Activated CD4-positive, alpha-beta T cell treated with anti-CD3 and anti-CD28 coated beads, Interleukin-2, amount 10 ng/mL, durations not matched to agents 7 days and 5 days (primary cell): ENCODE results near the gene SMAD1. TPM values are rescaled to one million over a fixed set of nuclear protein-coding genes. Genes with fewer than 3 reads are reported as not detected.

Experiments
- CTCF ChIA-PET: fragments of 350-600 bp; sonication (Branson Sonifier 250); formaldehyde crosslinking; loops from one replicate; lab custom pipeline; 2021; ENCODE audit warnings: antibody characterized with exemption; lab: Charles Lee
- POLR2A ChIA-PET: fragments of 350-600 bp; sonication (Branson Sonifier 250); formaldehyde crosslinking; loops from one replicate; lab custom pipeline; 2021; ENCODE audit warnings: antibody characterized with exemption; lab: Charles Lee
- DNase-seq: peaks from one replicate; pipeline ENCODE4 v3.0.0-alpha.2; 2020
- H3K27ac Mint-ChIP-seq: one replicate; pipeline ENCODE4 v1.8.0; 2021; ENCODE audit warnings: mild to moderate bottlenecking, moderate library complexity, mixed read lengths
- H3K27me3 Mint-ChIP-seq: one replicate; pipeline ENCODE4 v1.8.0; 2021; ENCODE audit warnings: mixed read lengths
- H3K36me3 Mint-ChIP-seq: one replicate; pipeline ENCODE4 v1.8.0; 2021; ENCODE audit warnings: low read depth, mixed read lengths
- H3K4me1 Mint-ChIP-seq: one replicate; pipeline ENCODE4 v1.8.0; 2021; ENCODE audit warnings: mixed read lengths
- H3K4me3 Mint-ChIP-seq: one replicate; pipeline ENCODE4 v1.8.0; 2021; ENCODE audit warnings: mild to moderate bottlenecking, moderate library complexity, mixed read lengths
- H3K9me3 Mint-ChIP-seq: one replicate; pipeline ENCODE4 v1.8.0; 2021; ENCODE audit warnings: mixed read lengths
- total RNA-seq, 2 experiments: library from RNA; stranded (reverse); gene quantifications; one replicate each; pipeline ENCODE4 v1.2.3, GENCODE V29; 2021

SMAD1 gene
- total RNA-seq, 2 experiments from 2014 or later = 12.0 to 12.7 TPM

DNA sequence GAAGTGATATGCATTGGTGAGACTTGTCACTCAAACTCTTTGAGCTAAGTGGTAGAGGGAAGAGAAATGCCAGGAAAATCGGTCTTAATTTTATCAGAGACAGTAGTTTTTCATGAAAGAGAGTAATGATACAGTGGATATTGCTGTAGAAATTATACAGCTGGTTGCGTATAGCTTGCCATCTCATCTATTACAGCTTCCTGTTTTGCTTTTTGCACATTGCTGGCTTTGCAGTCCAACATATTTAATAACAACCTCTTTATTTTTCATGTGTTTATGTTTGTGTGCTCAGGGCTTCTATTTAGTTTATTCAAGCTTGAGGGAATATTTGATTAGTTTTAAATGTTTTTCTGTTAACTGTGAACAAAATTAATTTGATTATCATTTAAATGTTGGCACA lies 11.5 kb downstream of the SMAD1 start:
- Mint-ChIP-seq H3K27me3 (no peaks in the 10 kb centered on the region), H3K4me3 (no peak overlapping the region), H3K36me3 (no peaks in the 10 kb centered on the region), H3K4me1 (no peaks in the 10 kb centered on the region), H3K9me3 (no peaks in the 10 kb centered on the region), H3K27ac (no peak overlapping the region)
- ChIA-PET POLR2A (no interaction called here), CTCF (no interaction called here)
- no peak for DNase-seq

DNA sequence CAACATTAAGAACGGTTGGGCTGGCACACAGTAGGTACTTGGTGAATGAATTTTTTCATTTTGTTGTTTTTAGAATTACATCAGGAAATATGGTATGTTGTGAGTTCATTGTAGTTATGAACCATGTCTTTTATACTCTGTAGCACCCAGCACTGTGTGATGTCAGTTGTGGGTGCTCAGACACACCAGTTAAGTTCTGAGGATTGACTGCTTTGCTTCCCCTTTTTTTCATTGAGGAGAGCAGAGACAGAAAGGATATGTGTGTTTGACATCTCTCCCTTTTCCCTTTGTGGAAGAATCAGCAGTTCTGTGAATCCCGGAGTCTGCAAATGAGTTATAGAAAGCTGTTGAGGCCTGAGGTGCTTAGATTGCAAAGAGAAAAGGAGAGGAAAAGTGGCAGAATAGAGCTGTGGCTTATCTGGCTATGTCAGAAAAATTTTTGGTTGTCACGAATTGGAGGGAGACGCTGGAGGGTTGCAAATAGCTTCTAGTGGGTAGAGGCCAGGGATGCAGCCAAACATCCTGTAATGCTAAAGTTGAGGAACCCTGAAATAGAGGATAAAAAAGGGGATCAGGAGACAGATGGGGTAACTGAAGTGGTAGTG lies 13.1 kb downstream of the SMAD1 start:
- Mint-ChIP-seq H3K27me3 (no peaks in the 10 kb centered on the region), H3K36me3 (no peaks in the 10 kb centered on the region), H3K9me3 (no peaks in the 10 kb centered on the region), H3K4me1 (peaks cover 2% of the 10 kb centered on the region), H3K27ac (no peak overlapping the region), H3K4me3 (no peak overlapping the region)
- no peak for DNase-seq
- CTCF ChIA-PET = no interaction called here
- POLR2A ChIA-PET = no interaction called here

DNA sequence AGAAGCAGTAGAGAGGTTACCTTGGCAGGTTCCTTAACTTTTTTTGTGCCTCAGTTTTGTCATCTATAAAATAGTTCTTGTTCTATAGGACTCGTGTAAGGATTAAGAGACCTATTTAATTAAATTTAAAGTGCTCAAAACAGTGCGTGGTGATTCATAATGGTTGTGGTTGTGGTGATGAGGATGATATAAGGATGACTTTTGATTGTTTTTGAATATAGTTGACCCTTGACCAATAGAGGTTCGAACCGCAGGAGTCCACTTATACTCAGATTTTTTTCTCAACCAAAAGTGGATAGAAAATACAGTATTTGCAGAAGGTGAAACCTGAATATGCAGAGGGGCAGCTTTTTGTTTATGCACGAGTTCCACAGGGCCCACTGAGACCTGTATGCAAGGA lies 14.6 kb downstream of the SMAD1 start:
- H3K36me3 Mint-ChIP-seq = no peaks in the 10 kb centered on the region
- POLR2A ChIA-PET = no interaction called here
- DNase-seq = no peak
- CTCF ChIA-PET = interaction anchor here (0.6 kb wide), 1 partner anchor 17 kb away, joined by 3 read pairs; no protein-coding TSS in a partner anchor
- H3K4me1 Mint-ChIP-seq = peaks cover 7% of the 10 kb centered on the region
- H3K4me3 Mint-ChIP-seq = no peak overlapping the region
- no peaks in the 10 kb centered on the region for H3K9me3 Mint-ChIP-seq
- H3K27ac Mint-ChIP-seq = no peak overlapping the region
- no peaks in the 10 kb centered on the region for H3K27me3 Mint-ChIP-seq

DNA sequence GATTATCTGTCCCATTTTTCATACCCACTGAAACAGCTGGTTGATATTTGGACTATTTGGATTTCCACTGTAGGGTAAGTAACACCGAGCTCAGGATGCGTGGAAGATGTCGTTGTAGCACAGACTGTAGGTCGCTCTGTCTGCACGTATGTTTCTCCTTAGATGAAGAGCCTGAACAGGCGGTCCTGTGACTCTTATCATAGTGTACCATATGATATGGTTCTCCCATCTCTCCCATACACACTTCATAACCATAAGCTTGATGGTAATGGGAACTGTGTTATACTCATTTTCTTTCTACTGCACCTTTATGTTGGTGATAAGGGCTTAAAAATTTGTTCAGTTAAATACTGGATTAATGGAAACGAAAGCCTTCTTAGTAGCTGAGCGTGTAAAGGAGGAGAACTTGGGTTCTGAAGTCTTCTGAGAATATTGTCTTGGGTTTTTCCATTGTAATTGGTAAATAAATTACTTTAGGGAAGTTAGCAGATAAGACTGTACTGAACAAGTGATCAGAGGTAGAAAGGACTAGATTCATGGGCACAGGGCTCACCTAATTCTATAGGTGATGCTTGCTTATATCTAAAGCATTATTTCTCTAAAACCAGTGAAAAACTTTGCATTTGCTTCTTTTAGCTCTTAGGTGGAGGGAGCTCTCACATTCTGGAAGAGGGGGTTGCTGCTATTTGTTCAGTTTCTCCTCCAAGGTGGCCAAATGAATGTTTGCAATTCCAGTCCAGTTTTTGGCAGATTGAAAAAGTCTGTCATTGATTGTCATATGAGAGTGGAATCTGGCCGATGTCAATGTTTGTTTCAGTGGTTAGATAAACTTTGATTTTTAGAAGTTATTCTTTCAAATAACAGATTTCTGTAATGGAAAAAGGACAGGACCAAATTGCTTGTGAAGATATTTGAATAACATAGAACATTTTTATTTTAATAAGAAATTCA lies 15.8 kb downstream of the SMAD1 start:
- peaks cover 8% of the 10 kb centered on the region for H3K4me1 Mint-ChIP-seq
- H3K4me3 Mint-ChIP-seq = no peak overlapping the region
- ChIA-PET CTCF (no interaction called here), POLR2A (no interaction called here)
- no peaks in the 10 kb centered on the region for H3K27me3 Mint-ChIP-seq
- no peaks in the 10 kb centered on the region for H3K9me3 Mint-ChIP-seq
- H3K36me3 Mint-ChIP-seq = no peaks in the 10 kb centered on the region
- DNase-seq = no peak
- no peak overlapping the region for H3K27ac Mint-ChIP-seq

DNA sequence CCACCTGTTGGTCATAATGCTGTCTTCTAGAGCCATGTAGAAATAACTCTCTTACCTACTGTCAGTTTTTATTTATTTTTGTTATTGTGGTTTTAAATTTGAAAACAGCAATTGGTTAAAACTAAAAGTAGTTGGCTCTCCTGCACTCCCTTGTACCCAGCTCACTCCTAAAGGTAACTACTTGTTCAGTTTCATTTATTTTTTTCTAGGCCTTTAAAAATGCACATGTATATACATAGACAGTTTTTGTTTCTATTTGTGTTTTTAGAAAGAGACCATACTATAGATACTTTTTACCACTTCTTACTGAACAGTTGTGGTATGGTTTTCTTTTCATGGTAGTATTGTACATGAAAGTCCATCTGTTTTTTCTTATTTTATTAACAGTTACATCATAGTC lies 16.8 kb downstream of the SMAD1 start:
- peaks cover 15% of the 10 kb centered on the region for H3K4me1 Mint-ChIP-seq
- DNase-seq = no peak
- H3K36me3 Mint-ChIP-seq = no peaks in the 10 kb centered on the region
- CTCF ChIA-PET = no interaction called here
- H3K27me3 Mint-ChIP-seq = no peaks in the 10 kb centered on the region
- no peaks in the 10 kb centered on the region for H3K9me3 Mint-ChIP-seq
- no peak overlapping the region for H3K4me3 Mint-ChIP-seq
- no peak overlapping the region for H3K27ac Mint-ChIP-seq
- POLR2A ChIA-PET = no interaction called here

DNA sequence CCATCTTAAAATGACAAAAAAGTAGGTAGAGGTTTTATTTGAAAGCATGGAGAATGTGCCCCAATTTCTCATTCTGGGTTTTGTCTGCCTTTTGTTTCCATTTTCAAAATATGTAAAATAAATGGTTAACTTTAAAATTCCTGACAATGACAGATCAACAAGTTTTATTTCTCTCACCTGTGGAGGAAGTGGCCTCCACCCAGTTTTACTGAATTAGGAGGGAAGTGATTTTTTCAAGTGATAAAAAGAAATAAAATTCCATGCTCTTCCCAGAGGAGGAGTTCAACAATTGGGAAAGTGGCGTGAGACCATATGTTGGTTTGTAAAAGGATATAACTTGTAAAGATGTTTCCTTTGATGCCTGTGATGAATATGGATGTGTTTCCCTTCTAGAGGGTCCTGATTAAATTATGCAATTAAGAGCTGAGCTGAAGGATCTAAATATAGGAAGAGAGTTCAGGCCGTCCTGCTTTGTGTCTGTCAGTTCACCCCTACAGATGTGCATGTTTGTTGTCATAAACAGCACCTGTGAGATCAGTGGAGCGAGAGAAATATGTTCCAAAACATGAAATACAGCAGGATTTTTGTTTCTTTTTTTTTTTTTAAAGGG lies 19.5 kb downstream of the SMAD1 start:
- Mint-ChIP-seq H3K9me3 (no peaks in the 10 kb centered on the region), H3K4me1 (peaks cover 15% of the 10 kb centered on the region), H3K27ac (no peak overlapping the region), H3K27me3 (no peaks in the 10 kb centered on the region), H3K36me3 (no peaks in the 10 kb centered on the region), H3K4me3 (no peak overlapping the region)
- DNase-seq = no peak
- POLR2A ChIA-PET = no interaction called here
- CTCF ChIA-PET = no interaction called here

DNA sequence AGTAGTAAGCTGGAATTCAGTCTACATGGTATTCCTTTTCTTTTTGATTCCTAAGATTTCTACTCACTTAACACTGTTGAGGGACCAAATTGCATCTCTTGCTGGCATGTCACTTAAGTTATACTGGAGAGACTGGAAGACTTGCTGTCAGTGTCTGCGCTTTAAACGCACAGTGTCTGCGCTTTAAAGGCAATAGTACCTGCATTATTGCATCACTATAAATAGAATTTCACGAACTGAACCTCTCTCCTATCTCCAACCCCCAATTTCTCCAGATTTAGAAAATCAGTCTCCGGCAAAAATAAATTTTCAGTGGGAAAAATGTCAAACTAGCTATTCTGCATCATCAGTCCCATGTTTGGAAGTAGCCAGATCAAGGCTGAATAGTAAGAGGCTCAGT lies 21.2 kb downstream of the SMAD1 start:
- H3K9me3 Mint-ChIP-seq = no peaks in the 10 kb centered on the region
- H3K27me3 Mint-ChIP-seq = no peaks in the 10 kb centered on the region
- H3K4me3 Mint-ChIP-seq = no peak overlapping the region
- no peaks in the 10 kb centered on the region for H3K36me3 Mint-ChIP-seq
- H3K4me1 Mint-ChIP-seq = peaks cover 20% of the 10 kb centered on the region
- ChIA-PET POLR2A (no interaction called here), CTCF (no interaction called here)
- no peak for DNase-seq
- no peak overlapping the region for H3K27ac Mint-ChIP-seq

DNA sequence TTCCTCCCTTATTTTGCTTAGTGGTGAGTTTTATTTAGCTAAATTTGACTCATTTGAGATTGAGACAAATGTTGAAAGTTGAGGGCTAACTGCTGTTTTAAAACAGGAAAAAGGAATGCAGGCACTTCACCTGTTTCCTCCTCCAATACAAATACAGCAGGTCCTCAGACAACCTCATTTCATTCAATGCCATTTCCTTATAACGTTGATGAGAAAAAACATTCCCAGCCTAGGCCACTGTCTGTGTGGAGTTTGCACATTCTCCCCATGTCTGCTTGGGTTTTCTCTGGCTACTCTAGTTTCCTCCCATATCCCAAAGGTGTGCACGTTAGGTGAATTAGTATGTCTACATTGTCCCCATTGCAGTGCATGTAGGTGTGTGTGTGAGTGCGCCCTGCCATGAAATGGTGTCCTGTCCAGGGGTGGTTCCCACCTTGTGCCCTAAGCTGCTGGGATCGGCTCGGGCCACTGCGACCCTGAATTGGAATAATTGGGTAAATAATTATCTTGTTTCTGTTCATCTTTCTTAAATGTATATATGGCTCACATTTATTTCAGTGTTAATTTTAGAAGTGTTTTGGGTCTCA lies 21.9 kb downstream of the SMAD1 start:
- Mint-ChIP-seq H3K36me3 (no peaks in the 10 kb centered on the region), H3K27ac (no peak overlapping the region), H3K4me1 (peaks cover 18% of the 10 kb centered on the region), H3K4me3 (no peak overlapping the region), H3K27me3 (no peaks in the 10 kb centered on the region), H3K9me3 (no peaks in the 10 kb centered on the region)
- ChIA-PET POLR2A (no interaction called here), CTCF (interaction anchor here (1.4 kb wide), 1 partner anchor 24 kb away, joined by 3 read pairs; no protein-coding TSS in a partner anchor)
- DNase-seq = no peak

DNA sequence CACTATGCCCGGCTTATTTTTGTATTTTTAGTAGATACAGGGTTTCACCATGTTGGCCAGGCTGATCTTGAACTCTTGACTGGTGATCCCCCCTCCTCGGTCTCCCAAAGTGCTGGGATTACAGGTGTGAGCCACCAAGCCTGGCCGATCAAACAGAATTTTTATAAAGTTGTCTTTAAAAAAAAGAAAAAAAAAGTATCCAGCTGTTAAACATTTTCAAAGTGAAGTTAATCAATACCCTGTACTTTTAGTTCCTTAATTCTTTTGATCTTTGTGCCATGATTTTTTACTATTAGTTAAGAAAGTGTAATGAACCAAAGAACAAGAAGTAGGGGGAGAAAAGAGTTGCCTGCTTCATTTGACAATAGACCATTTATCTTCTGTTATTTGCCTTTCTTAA lies 24.3 kb downstream of the SMAD1 start:
- no peak for DNase-seq
- H3K36me3 Mint-ChIP-seq = no peaks in the 10 kb centered on the region
- ChIA-PET POLR2A (no interaction called here), CTCF (no interaction called here)
- peaks cover 1% of the 10 kb centered on the region for H3K9me3 Mint-ChIP-seq
- H3K4me1 Mint-ChIP-seq = peaks cover 17% of the 10 kb centered on the region
- H3K27me3 Mint-ChIP-seq = no peaks in the 10 kb centered on the region
- H3K4me3 Mint-ChIP-seq = no peak overlapping the region
- no peak overlapping the region for H3K27ac Mint-ChIP-seq

DNA sequence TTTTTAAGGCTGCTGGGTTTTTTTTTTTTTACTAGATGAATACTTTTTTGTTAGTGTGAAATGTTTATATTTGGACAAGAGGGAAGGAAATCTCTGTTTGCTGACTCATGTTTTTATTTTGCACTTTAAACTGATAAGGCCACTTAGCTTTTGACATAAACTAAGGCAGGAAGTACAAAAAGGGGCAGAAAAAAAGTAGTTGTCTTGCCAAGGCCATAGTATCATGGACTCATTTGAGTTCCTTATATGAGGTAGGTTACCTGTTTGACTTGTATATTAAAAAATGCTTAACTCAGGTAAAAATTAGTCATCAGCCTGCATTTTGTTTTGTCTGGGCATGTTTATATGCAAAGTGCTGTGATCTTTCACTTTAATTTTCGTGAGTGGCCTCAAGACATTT lies 26.0 kb downstream of the SMAD1 start:
- H3K9me3 Mint-ChIP-seq = peaks cover 12% of the 10 kb centered on the region
- no peak overlapping the region for H3K27ac Mint-ChIP-seq
- peaks cover 10% of the 10 kb centered on the region for H3K36me3 Mint-ChIP-seq
- H3K4me3 Mint-ChIP-seq = no peak overlapping the region
- H3K27me3 Mint-ChIP-seq = no peaks in the 10 kb centered on the region
- ChIA-PET POLR2A (no interaction called here), CTCF (no interaction called here)
- peaks cover 13% of the 10 kb centered on the region for H3K4me1 Mint-ChIP-seq
- no peak for DNase-seq

DNA sequence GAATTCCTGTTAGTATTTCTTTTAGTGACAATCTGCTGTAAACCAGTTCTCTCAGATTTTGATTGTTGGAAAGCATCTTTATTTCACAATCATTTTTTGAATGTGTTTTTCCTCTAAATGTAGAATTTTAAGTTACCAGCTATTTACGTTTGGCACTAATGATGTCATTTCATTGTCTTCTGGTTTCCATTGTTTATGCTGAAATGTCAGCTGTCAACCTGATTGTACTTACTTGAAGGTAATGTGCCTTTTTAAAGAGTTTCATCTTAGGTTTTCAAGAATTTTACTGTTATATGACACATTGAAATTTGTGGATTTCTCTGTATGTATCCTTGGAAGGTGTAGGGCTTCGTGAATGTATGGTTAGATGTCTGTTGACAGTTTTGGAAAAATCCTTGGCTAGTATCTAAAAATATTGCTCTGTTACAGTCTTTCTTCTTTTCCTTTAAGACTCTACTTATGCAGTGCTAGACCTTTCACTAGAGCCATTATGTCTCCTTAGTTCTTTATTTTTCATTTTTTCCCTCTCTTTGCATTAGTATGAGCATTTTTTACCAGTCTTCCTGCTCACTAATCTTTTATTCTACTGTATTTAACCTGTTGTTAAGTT lies 30.4 kb downstream of the SMAD1 start:
- ChIA-PET POLR2A (no interaction called here), CTCF (no interaction called here)
- no peak for DNase-seq
- Mint-ChIP-seq H3K9me3 (peaks cover 19% of the 10 kb centered on the region), H3K27me3 (no peaks in the 10 kb centered on the region), H3K4me3 (no peak overlapping the region), H3K4me1 (peaks cover 6% of the 10 kb centered on the region), H3K27ac (no peak overlapping the region), H3K36me3 (peaks cover 22% of the 10 kb centered on the region)

DNA sequence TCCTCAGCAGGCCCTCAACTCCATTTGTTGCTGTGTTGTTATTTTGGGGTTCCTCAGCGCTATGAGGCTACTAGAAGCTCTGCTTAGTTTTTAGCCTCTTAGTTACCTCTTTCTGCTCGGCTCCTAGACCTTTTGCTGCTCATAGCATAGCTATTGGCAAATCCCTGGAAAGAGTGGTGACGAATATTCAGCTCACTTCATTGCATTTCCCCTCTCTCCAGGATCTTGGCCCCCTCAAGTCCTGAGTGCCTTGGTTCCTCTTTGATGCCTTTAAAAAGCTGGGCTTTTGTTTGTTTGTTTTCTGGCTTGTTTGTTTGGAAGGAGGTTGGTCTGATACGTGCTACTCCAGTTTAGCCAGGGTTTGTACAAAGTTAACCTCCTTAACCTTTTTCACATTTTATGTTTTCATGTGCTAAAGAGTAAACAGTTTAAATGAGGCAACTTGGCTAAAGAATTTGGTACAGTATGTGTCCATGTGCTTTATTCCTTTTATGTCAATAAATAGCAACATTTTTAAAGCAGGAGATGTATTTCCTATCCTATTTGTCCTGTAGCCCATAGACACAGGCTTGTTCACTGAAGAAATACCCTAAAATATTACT lies 31.5 kb downstream of the SMAD1 start:
- Mint-ChIP-seq H3K4me3 (no peak overlapping the region), H3K27me3 (no peaks in the 10 kb centered on the region), H3K4me1 (no peaks in the 10 kb centered on the region), H3K36me3 (peaks cover 22% of the 10 kb centered on the region), H3K27ac (no peak overlapping the region), H3K9me3 (peaks cover 19% of the 10 kb centered on the region)
- ChIA-PET POLR2A (no interaction called here), CTCF (no interaction called here)
- DNase-seq = no peak
